Fibroblast of lung (primary cell): ENCODE data around the gene CTDNEP1. TPM values are rescaled to one million over a fixed set of nuclear protein-coding genes. Genes with fewer than 3 reads are reported as not detected.

Experiments used
- DNase-seq, 2 donors: peaks; one replicate each; pipeline versions ENCODE4 v3.0.0 to v3.0.0-alpha.2; 2010; ENCODE audit warnings: low read depth in 2 of 2
- H2AFZ ChIP-seq: 2 replicates; pipeline ENCODE4 v1.5.1; 2012; ENCODE audit warnings: low read length, control low read depth, inconsistent platforms
- H3K27ac ChIP-seq: 2 replicates; pipeline ENCODE4 v1.5.1; 2011; ENCODE audit warnings: low read length, control low read depth; ENCODE audit not compliant: insufficient read depth
- H3K27me3 ChIP-seq: 2 replicates; pipeline ENCODE4 v1.5.1; 2011; ENCODE audit warnings: mild to moderate bottlenecking, low read length; ENCODE audit not compliant: control insufficient read depth, insufficient read depth
- H3K36me3 ChIP-seq: 2 replicates; pipeline ENCODE4 v1.5.1; 2011; ENCODE audit warnings: low read length; ENCODE audit not compliant: control insufficient read depth, insufficient read depth
- H3K4me1 ChIP-seq: 2 replicates; pipeline ENCODE4 v1.5.1; 2011; ENCODE audit warnings: low read length; ENCODE audit not compliant: control insufficient read depth, insufficient read depth; ENCODE audit errors: extremely low read depth
- H3K4me2 ChIP-seq: 2 replicates; pipeline ENCODE4 v1.5.1; 2011; ENCODE audit warnings: low read length, control low read depth; ENCODE audit not compliant: insufficient read depth; ENCODE audit errors: extremely low read depth
- H3K4me3 ChIP-seq, 4 experiments: fragments of 200-600 bp in 1 of 4; sonication (generic) in 1 of 4; replicated peaks in 1 of 4; 2 replicates each; pipeline ENCODE4 v1.5.1; 2011 to 2016; ENCODE audit warnings: low read length in 4 of 4, low read depth in 3 of 4, mild to moderate bottlenecking in 3 of 4, control low read depth in 2 of 4, inconsistent platforms in 1 of 4, mixed read lengths in 1 of 4; ENCODE audit not compliant: insufficient read depth in 1 of 4; ENCODE audit errors: control extremely low read depth in 1 of 4
- H3K79me2 ChIP-seq: 2 replicates; pipeline ENCODE4 v1.5.1; 2012; ENCODE audit warnings: mild to moderate bottlenecking, low read length, inconsistent platforms; ENCODE audit not compliant: control insufficient read depth, insufficient read depth
- H3K9ac ChIP-seq: 2 replicates; pipeline ENCODE4 v1.5.1; 2011; ENCODE audit warnings: mild to moderate bottlenecking, low read length, control low read depth; ENCODE audit not compliant: insufficient read depth
- H3K9me3 ChIP-seq: 2 replicates; pipeline ENCODE4 v1.5.1; 2012; ENCODE audit warnings: low read depth, low read length; ENCODE audit not compliant: control insufficient read depth, insufficient read depth
- H4K20me1 ChIP-seq: 2 replicates; pipeline ENCODE4 v1.5.1; 2011; ENCODE audit warnings: low read length; ENCODE audit not compliant: control insufficient read depth, insufficient read depth; ENCODE audit errors: extremely low read depth
- EZH2 ChIP-seq: IDR thresholded peaks from 2 replicates; pipeline ENCODE4 v1.5.1; 2012; ENCODE audit warnings: low read length, control low read depth, mild to moderate bottlenecking; ENCODE audit errors: missing control alignments
- polyA plus RNA-seq, 2 donors: library from polyadenylated mRNA; depleted of rRNA in 1 of 2; stranded (reverse) in 1 of 2; unstranded in 1 of 2; fragments of >200 nt; gene quantifications; 2 replicates each; pipeline ENCODE4 v1.2.1, GENCODE V29; 2011 to 2012; ENCODE audit warnings: missing spikeins in 1 of 2
- total RNA-seq: library from RNA; depleted of rRNA; stranded (reverse); fragments of >200 nt; gene quantifications from 2 replicates; pipeline ENCODE4 v1.2.1, GENCODE V29; 2014
- TF ChIP-seq, protein P1 (sequence below), 2 donors: IDR thresholded peaks in 1 of 2; conservative IDR thresholded peaks in 1 of 2; 1 replicate in 1 of 2; 2 replicates in 1 of 2; pipeline ENCODE4 v1.5.1; 2011 to 2012; ENCODE audit warnings: low read length in 2 of 2, control low read depth in 1 of 2, inconsistent platforms in 1 of 2, low read depth in 1 of 2, mild to moderate bottlenecking in 1 of 2

Gene CTDNEP1
- total and polyA plus RNA-seq, 2 donors (not counting 1 experiment from before 2014, with no cell fraction given), result 40.5 to 134 TPM

DNA sequence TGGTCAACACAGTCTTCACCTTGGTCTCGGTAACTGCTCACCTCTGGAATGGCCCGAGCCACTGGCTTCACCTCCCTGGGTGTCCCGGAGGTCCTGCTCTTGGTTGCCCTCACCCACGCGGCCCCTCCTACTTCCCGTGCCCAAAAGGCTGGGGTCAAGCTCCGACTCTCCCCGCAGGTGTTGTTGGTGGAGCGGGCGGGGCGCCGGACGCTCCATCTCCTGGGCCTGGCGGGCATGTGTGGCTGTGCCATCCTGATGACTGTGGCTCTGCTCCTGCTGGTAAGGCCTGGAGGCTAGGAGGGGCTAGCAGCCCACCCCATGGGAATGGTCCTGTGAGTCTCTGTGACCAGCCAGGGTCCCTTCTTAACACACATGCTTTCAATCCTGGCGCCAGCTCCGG is 33.4 kb upstream of the CTDNEP1 start:
- Histone ChIP-seq H3K4me1 (peaks cover 8% of the 10 kb centered on the region), H4K20me1 (no peaks in the 10 kb centered on the region), H3K36me3 (no peaks in the 10 kb centered on the region), H3K4me3 (no peak overlapping the region), H3K27me3 (peaks cover 35% of the 10 kb centered on the region), H3K4me2 (no peak overlapping the region), H3K27ac (no peak overlapping the region), H3K9ac (no peak overlapping the region), H3K79me2 (no peaks in the 10 kb centered on the region), H3K9me3 (no peaks in the 10 kb centered on the region), H2AFZ (no peak overlapping the region)
- TF ChIP-seq EZH2, result no peak
- TF ChIP-seq, protein P1, sequence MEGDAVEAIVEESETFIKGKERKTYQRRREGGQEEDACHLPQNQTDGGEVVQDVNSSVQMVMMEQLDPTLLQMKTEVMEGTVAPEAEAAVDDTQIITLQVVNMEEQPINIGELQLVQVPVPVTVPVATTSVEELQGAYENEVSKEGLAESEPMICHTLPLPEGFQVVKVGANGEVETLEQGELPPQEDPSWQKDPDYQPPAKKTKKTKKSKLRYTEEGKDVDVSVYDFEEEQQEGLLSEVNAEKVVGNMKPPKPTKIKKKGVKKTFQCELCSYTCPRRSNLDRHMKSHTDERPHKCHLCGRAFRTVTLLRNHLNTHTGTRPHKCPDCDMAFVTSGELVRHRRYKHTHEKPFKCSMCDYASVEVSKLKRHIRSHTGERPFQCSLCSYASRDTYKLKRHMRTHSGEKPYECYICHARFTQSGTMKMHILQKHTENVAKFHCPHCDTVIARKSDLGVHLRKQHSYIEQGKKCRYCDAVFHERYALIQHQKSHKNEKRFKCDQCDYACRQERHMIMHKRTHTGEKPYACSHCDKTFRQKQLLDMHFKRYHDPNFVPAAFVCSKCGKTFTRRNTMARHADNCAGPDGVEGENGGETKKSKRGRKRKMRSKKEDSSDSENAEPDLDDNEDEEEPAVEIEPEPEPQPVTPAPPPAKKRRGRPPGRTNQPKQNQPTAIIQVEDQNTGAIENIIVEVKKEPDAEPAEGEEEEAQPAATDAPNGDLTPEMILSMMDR (conservative IDR thresholded peaks at IDR 0.05 in 1 of 2, IDR thresholded peaks at IDR 0.05 in 1 of 2; ENCODE audit: low read depth in 1 of 2, low read length in 2 of 2), result no peak
- DNase-seq, result no peak

DNA sequence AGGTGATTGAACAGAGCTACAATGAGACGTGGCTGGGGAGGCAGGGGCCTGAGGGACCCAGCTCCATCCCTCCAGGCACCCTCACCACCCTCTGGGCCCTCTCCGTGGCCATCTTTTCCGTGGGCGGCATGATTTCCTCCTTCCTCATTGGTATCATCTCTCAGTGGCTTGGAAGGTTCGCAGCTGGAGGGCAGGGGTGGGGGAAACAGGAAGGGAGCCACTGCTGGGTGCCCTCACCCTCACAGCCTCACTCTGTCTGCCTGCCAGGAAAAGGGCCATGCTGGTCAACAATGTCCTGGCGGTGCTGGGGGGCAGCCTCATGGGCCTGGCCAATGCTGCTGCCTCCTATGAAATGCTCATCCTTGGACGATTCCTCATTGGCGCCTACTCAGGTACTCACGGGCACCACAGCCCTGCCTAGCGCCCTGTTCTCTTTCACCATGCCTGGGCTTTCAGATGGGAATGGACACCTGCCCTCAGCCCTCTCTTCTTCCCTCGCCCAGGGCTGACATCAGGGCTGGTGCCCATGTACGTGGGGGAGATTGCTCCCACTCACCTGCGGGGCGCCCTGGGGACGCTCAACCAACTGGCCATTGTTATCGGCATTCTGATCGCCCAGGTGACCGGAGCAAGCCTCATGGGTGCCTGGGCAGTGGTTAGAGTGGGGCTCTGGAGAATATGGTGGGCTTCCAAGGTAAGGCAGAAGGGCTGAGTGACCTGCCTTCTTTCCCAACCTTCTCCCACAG is 32.1 kb upstream of the CTDNEP1 start:
- Histone ChIP-seq H2AFZ (no peak overlapping the region), H3K36me3 (no peaks in the 10 kb centered on the region), H3K27ac (no peak overlapping the region), H3K4me3 (no peak overlapping the region), H4K20me1 (no peaks in the 10 kb centered on the region), H3K4me2 (no peak overlapping the region), H3K9me3 (no peaks in the 10 kb centered on the region), H3K9ac (no peak overlapping the region), H3K27me3 (peaks cover 34% of the 10 kb centered on the region), H3K4me1 (peaks cover 8% of the 10 kb centered on the region), H3K79me2 (no peaks in the 10 kb centered on the region)
- no peak for TF ChIP-seq EZH2
- TF ChIP-seq, protein P1 (conservative IDR thresholded peaks at IDR 0.05 in 1 of 2, IDR thresholded peaks at IDR 0.05 in 1 of 2; ENCODE audit: low read depth in 1 of 2, low read length in 2 of 2), result no peak
- DNase-seq, result no peak

GRCh38 chr17:7282752-7283321 is 31.3 kb upstream of the CTDNEP1 start:
- Histone ChIP-seq H3K36me3 (no peaks in the 10 kb centered on the region), H3K9me3 (no peaks in the 10 kb centered on the region), H2AFZ (no peak overlapping the region), H3K9ac (no peak overlapping the region), H4K20me1 (no peaks in the 10 kb centered on the region), H3K27me3 (peaks cover 34% of the 10 kb centered on the region), H3K4me1 (peaks cover 8% of the 10 kb centered on the region), H3K79me2 (no peaks in the 10 kb centered on the region), H3K4me2 (no peak overlapping the region), H3K4me3 (no peak overlapping the region), H3K27ac (no peak overlapping the region)
- no peak for TF ChIP-seq EZH2
- TF ChIP-seq, protein P1 (conservative IDR thresholded peaks at IDR 0.05 in 1 of 2, IDR thresholded peaks at IDR 0.05 in 1 of 2; ENCODE audit: low read depth in 1 of 2, low read length in 2 of 2), result no peak
- DNase-seq, result peak in 1 of 2 donors; percentile 22
